ENCODE results near the gene CAMK2D.

DNA sequence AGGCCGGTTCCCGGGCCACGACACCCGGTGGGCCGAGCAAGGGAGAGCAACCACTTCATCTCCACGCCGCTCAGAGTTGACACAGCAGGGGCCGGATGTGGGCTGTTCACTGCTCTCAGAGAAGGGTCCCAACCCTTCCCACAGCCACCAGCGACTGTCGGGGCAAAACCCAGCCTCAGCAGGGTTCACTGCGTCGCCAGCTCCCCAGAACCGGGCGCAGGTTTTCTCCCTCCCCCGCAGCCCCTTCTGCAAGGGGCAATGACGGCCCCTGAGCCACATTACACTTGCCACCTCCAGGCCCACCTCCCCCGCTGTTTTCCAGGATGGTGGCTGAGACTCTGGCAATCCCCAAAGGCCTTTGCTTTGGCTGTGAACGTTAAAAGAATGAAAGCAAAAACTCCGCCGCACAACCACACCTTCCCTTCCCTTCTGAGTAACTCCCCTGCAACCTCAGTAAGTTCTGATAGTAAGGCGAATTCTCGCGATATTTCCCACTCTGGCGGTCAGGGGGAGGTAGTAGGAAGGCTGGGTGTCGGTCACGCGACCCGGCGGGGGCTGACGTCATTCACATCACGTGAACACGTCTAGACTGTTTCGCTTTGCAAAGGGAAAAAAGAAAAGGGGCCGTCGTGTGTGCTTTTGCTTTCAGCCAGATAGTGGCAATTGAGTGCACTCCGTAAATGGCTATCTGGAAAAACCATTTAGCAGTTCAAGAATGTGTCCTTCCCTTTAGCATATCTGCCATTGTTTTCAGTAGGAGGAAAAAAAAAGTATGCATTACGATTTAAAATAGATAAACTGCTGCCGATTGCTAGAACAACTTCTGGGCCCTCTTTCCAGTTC lies 869 bp upstream of the CAMK2D start:
- TF ChIP-seq, protein P1, sequence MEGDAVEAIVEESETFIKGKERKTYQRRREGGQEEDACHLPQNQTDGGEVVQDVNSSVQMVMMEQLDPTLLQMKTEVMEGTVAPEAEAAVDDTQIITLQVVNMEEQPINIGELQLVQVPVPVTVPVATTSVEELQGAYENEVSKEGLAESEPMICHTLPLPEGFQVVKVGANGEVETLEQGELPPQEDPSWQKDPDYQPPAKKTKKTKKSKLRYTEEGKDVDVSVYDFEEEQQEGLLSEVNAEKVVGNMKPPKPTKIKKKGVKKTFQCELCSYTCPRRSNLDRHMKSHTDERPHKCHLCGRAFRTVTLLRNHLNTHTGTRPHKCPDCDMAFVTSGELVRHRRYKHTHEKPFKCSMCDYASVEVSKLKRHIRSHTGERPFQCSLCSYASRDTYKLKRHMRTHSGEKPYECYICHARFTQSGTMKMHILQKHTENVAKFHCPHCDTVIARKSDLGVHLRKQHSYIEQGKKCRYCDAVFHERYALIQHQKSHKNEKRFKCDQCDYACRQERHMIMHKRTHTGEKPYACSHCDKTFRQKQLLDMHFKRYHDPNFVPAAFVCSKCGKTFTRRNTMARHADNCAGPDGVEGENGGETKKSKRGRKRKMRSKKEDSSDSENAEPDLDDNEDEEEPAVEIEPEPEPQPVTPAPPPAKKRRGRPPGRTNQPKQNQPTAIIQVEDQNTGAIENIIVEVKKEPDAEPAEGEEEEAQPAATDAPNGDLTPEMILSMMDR (IDR thresholded peaks at IDR 0.05): peak in 2 of 3 experiments; percentile 4 to 10
- peak; percentile 88 to 99 for TF ChIP-seq POLR2A (IDR thresholded peaks at IDR 0.05)
